H1 (cell line): ENCODE results near the gene ZNF85. TPM values are rescaled to one million over a fixed set of nuclear protein-coding genes. Genes with fewer than 3 reads are reported as not detected.

ENCODE experiments used
- CTCF ChIA-PET: fragments of 300-600 bp; sonication (Branson Sonifier 250); formaldehyde crosslinking; loops from one replicate; lab custom pipeline; 2021; ENCODE audit not compliant: partially characterized antibody; lab: Charles Lee
- POLR2A ChIA-PET: fragments of 300-600 bp; sonication (Branson Sonifier 250); formaldehyde crosslinking; loops from one replicate; lab custom pipeline; 2021; ENCODE audit warnings: inconsistent platforms; ENCODE audit not compliant: partially characterized antibody; lab: Charles Lee
- DNase-seq, 2 experiments: peaks; one replicate each; pipeline versions ENCODE4 v3.0.0 to v3.0.0-alpha.2; 2010 to 2022; ENCODE audit warnings: low spot score in 2 of 2, low read depth in 1 of 2, mixed read lengths in 1 of 2
- FAIRE-seq: peaks from 2 replicates; lab custom pipeline; 2011; peaks lifted over from hg19 to GRCh38; lab: Jason Lieb, UNC
- H2AFZ ChIP-seq: 2 replicates; pipeline ENCODE4 v1.8.1; 2012; ENCODE audit warnings: low read length, inconsistent platforms
- H2AK5ac ChIP-seq: 2 replicates; pipeline ENCODE4 v1.6.1; 2013; ENCODE audit warnings: low read depth, low read length
- H2BK120ac ChIP-seq: replicated peaks from 2 replicates; pipeline ENCODE3; 2013; ENCODE audit warnings: low read depth, low read length, inconsistent platforms
- H2BK12ac ChIP-seq: 2 replicates; pipeline ENCODE4 v1.6.1; 2013; ENCODE audit warnings: low read depth, low read length
- H2BK15ac ChIP-seq: 2 replicates; pipeline ENCODE4 v1.6.1; 2013; ENCODE audit warnings: low read length
- H2BK20ac ChIP-seq: 2 replicates; pipeline ENCODE4 v1.6.1; 2013; ENCODE audit warnings: low read length
- H2BK5ac ChIP-seq: 2 replicates; pipeline ENCODE4 v1.6.1; 2013; ENCODE audit warnings: low read depth, low read length
- H3K14ac ChIP-seq: 2 replicates; pipeline ENCODE4 v1.6.1; 2013; ENCODE audit warnings: inconsistent platforms; ENCODE audit not compliant: insufficient read length
- H3K18ac ChIP-seq: 2 replicates; pipeline ENCODE4 v1.6.1; 2013; ENCODE audit warnings: low read length; ENCODE audit errors: extremely low read depth
- H3K23ac ChIP-seq: 2 replicates; pipeline ENCODE4 v1.6.1; 2013; ENCODE audit warnings: inconsistent platforms; ENCODE audit not compliant: insufficient read length
- H3K23me2 ChIP-seq: 2 replicates; pipeline ENCODE4 v1.6.1; 2013; ENCODE audit warnings: low read depth, low read length
- H3K27ac ChIP-seq: 2 replicates; pipeline ENCODE4 v1.6.1; 2011; ENCODE audit warnings: low read depth, low read length, inconsistent platforms
- H3K27me3 ChIP-seq, 4 experiments: replicated peaks in 1 of 4; 1 replicate in 1 of 4; 2 replicates in 3 of 4; pipeline versions ENCODE4 v1.6.1 to v1.8.1; 2011 to 2013; ENCODE audit warnings: low read length in 3 of 4, mild to moderate bottlenecking in 3 of 4, inconsistent platforms in 2 of 4, mixed read lengths in 2 of 4, moderate library complexity in 1 of 4; ENCODE audit not compliant: control insufficient read depth in 3 of 4, insufficient read depth in 3 of 4; ENCODE audit errors: extremely low read depth in 1 of 4
- H3K36me3 ChIP-seq, 4 experiments: 2 replicates each; pipeline versions ENCODE4 v1.6.1 to v1.8.1; 2011 to 2013; ENCODE audit warnings: mild to moderate bottlenecking in 4 of 4, low read length in 3 of 4, moderate library complexity in 2 of 4, control low read depth in 1 of 4, inconsistent platforms in 1 of 4; ENCODE audit not compliant: insufficient read depth in 4 of 4, control insufficient read depth in 2 of 4
- H3K4ac ChIP-seq: replicated peaks from 2 replicates; pipeline ENCODE3; 2013; ENCODE audit warnings: low read length, low read depth, mixed read lengths, inconsistent platforms; ENCODE audit not compliant: insufficient read length
- H3K4me1 ChIP-seq, 4 experiments: replicated peaks in 1 of 4; 1 replicate in 1 of 4; 2 replicates in 3 of 4; pipeline versions ENCODE4 v1.6.1 to v1.8.1; 2011 to 2013; ENCODE audit warnings: low read length in 3 of 4, inconsistent platforms in 2 of 4, mixed read lengths in 1 of 4; ENCODE audit not compliant: insufficient read depth in 4 of 4, control insufficient read depth in 3 of 4
- H3K4me2 ChIP-seq, 2 experiments: 2 replicates each; pipeline versions ENCODE4 v1.6.1 to v1.8.1; 2011 to 2013; ENCODE audit warnings: low read depth in 2 of 2, low read length in 2 of 2, control low read depth in 1 of 2, inconsistent platforms in 1 of 2, mild to moderate bottlenecking in 1 of 2; ENCODE audit not compliant: insufficient read depth in 1 of 2
- H3K4me3 ChIP-seq, 4 experiments: fragments of 200-600, 300-600 bp in 1 of 4; sonication (generic), shearing (Covaris generic), sonication (Bioruptor Twin) in 1 of 4; 2 replicates each; pipeline versions ENCODE4 v1.5.1 to v1.8.1; 2011 to 2016; ENCODE audit warnings: low read length in 4 of 4, low read depth in 3 of 4, control low read depth in 2 of 4, inconsistent platforms in 2 of 4, mild to moderate bottlenecking in 2 of 4, mixed read lengths in 1 of 4, moderate library complexity in 1 of 4; ENCODE audit not compliant: insufficient read depth in 2 of 4; ENCODE audit errors: extremely low read depth in 1 of 4
- H3K56ac ChIP-seq: replicated peaks from 2 replicates; pipeline ENCODE3; 2013; ENCODE audit warnings: low read depth, mild to moderate bottlenecking, mixed read lengths, low read length, inconsistent platforms; ENCODE audit not compliant: insufficient read length
- H3K79me1 ChIP-seq: 2 replicates; pipeline ENCODE4 v1.6.1; 2013; ENCODE audit warnings: low read depth, low read length, control low read depth
- H3K79me2 ChIP-seq, 2 experiments: 2 replicates each; pipeline versions ENCODE4 v1.6.1 to v1.8.1; 2012 to 2013; ENCODE audit warnings: low read length in 2 of 2, mild to moderate bottlenecking in 2 of 2, inconsistent platforms in 1 of 2; ENCODE audit not compliant: insufficient read depth in 2 of 2, control insufficient read depth in 1 of 2
- H3K9ac ChIP-seq, 4 experiments: replicated peaks in 1 of 4; 1 replicate in 1 of 4; 2 replicates in 3 of 4; pipeline versions ENCODE4 v1.6.1 to v1.8.1; 2011 to 2013; ENCODE audit warnings: low read depth in 3 of 4, low read length in 3 of 4, control low read depth in 2 of 4, mild to moderate bottlenecking in 2 of 4, moderate library complexity in 2 of 4, inconsistent platforms in 1 of 4; ENCODE audit errors: extremely low read depth in 1 of 4
- H3K9me3 ChIP-seq, 2 experiments: 2 replicates each; pipeline versions ENCODE4 v1.6.1 to v1.8.1; 2012 to 2013; ENCODE audit warnings: mild to moderate bottlenecking in 2 of 2, moderate library complexity in 2 of 2, control low read depth in 1 of 2, inconsistent platforms in 1 of 2, low read depth in 1 of 2, low read length in 1 of 2, mixed read lengths in 1 of 2; ENCODE audit not compliant: insufficient read depth in 2 of 2
- H4K20me1 ChIP-seq, 2 experiments: replicated peaks in 1 of 2; 2 replicates each; pipeline versions ENCODE3 to v1.8.1; 2011 to 2013; ENCODE audit warnings: inconsistent platforms in 2 of 2, low read length in 2 of 2, mild to moderate bottlenecking in 1 of 2; ENCODE audit not compliant: insufficient read depth in 2 of 2, control insufficient read depth in 1 of 2
- H4K5ac ChIP-seq: 2 replicates; pipeline ENCODE4 v1.6.1; 2013; ENCODE audit warnings: low read length, low read depth, mixed read lengths, inconsistent platforms; ENCODE audit not compliant: insufficient read length
- H4K8ac ChIP-seq: 2 replicates; pipeline ENCODE4 v1.8.0; 2013; ENCODE audit warnings: mild to moderate bottlenecking, moderate library complexity, low read length, inconsistent platforms; ENCODE audit not compliant: insufficient read depth; ENCODE audit errors: extremely low read depth
- H4K91ac ChIP-seq: replicated peaks from 2 replicates; pipeline ENCODE3; 2013; ENCODE audit warnings: low read length, mixed read lengths, inconsistent platforms; ENCODE audit not compliant: insufficient read length
- CHD1 ChIP-seq: IDR thresholded peaks from 2 replicates; pipeline ENCODE4 v1.6.1; 2012; ENCODE audit warnings: low read depth, low read length, improper control_type of control experiment
- WGBS, 2 experiments: shearing (Covaris generic) in 1 of 2; methylation state at CpG; one replicate each; pipeline versions ENCODE4 v1.1.6 to v1.1.7; 2013 to 2015; ENCODE audit warnings: low lambda C conversion rate in 2 of 2, mixed read lengths in 2 of 2, inconsistent platforms in 1 of 2, low coverage in 1 of 2, missing lambda C conversion rate in 1 of 2; ENCODE audit not compliant: insufficient replicate concordance in 2 of 2, insufficient coverage in 1 of 2, insufficient read length in 1 of 2; ENCODE audit errors: extremely low coverage in 1 of 2, missing lambda C conversion rate in 1 of 2; 5-methylcytosine and 5-hydroxymethylcytosine counted together
- polyA plus RNA-seq, 7 experiments: library from polyadenylated mRNA; depleted of rRNA in 3 of 7; stranded (reverse) in 5 of 7; unstranded in 2 of 7; fragments of >200 nt in 5 of 7; fragments of 200-250 nt in 2 of 7; gene quantifications; 1 replicate in 5 of 7; 2 replicates in 1 of 7; 4 replicates in 1 of 7; pipeline versions ENCODE4 v1.2.1 to v1.2.3, GENCODE V29; 2011 to 2013; ENCODE audit warnings: missing spikeins in 2 of 7, mixed read lengths in 2 of 7
- total RNA-seq: library from RNA; stranded (reverse); fragmentation: NEBNext Ultra II Directional; extraction: Animal tissue kit (Norgen Biotek cat#: 25700); gene quantifications from 2 replicates; pipeline ENCODE4 v1.2.1, GENCODE V29; 2021

Gene ZNF85
- total and polyA plus RNA-seq, 2 of the 8 experiments (the other 6 are each of a cell fraction or from before 2014, with no cell fraction given) = 7.6 to 22.2 TPM

DNA sequence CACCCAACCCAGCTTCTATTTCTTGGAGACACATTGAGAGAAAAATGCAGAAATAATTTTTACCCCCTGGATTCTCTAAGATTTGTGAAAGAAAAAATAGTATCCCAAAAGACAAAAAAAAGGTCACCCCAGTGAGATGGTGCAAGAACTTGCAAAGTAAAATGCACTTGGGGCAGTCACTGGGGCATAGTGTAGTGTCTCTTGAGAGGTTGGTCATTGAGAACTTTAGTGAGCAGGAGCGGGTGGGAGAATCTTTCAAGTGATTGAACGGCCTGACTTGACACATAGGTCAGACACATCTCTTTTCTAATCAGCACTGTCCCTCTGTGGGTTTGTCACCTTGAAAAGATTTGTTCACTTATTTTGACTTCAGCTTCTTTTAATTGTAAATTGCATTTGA, 2.4 kb downstream of the ZNF85 start:
- no peak overlapping the region for H3K23ac ChIP-seq
- no peak overlapping the region for H2BK12ac ChIP-seq
- no peak overlapping the region for H4K8ac ChIP-seq
- H3K27me3 ChIP-seq = no peaks in the 10 kb centered on the region
- H3K79me1 ChIP-seq = peaks cover 4% of the 10 kb centered on the region; the same call in 1 of the 2 replicates
- no peak overlapping the region for H2AFZ ChIP-seq
- no peak overlapping the region for H3K27ac ChIP-seq
- no peak overlapping the region for H4K5ac ChIP-seq
- H3K4me2 ChIP-seq = no peak overlapping the region
- no peak overlapping the region for H3K18ac ChIP-seq
- no peak overlapping the region for H3K56ac ChIP-seq
- FAIRE-seq = no peak
- no peaks in the 10 kb centered on the region; a peak in 1 of 7 replicates for H3K4me1 ChIP-seq
- CTCF ChIA-PET = no interaction called here
- no peak overlapping the region for H3K4me3 ChIP-seq
- no peaks in the 10 kb centered on the region for H4K20me1 ChIP-seq
- DNase-seq = no peak
- no peak overlapping the region for H2AK5ac ChIP-seq
- 98% methylated on average over 2 of the region's 2 CpGs; no CpG with 5 or more reads in 1 of the 2 experiments for WGBS, 2 experiments
- POLR2A ChIA-PET = interaction anchor here (0.6 to 1.0 kb wide), 3 partner anchors 74 to 842 kb away, joined by 3 read pairs; partner anchors contain the start of gene ZNF100
- no peaks in the 10 kb centered on the region for H3K23me2 ChIP-seq
- H3K9ac ChIP-seq = no peak overlapping the region
- H3K9me3 ChIP-seq = no peaks in the 10 kb centered on the region
- TF ChIP-seq CHD1 = no peak
- H2BK15ac ChIP-seq = no peak overlapping the region
- H3K4ac ChIP-seq = no peak overlapping the region
- H3K14ac ChIP-seq = no peak overlapping the region
- peaks cover 4 to 61% of the 10 kb centered on the region in 2 experiments; a peak in 3 of 4 replicates for H3K79me2 ChIP-seq
- no peak overlapping the region for H2BK5ac ChIP-seq
- H4K91ac ChIP-seq = no peak overlapping the region
- no peak overlapping the region for H2BK120ac ChIP-seq
- peaks cover 0 to 8% (median 2%) of the 10 kb centered on the region in 4 experiments; a peak in 4 of 8 replicates for H3K36me3 ChIP-seq
- no peak overlapping the region for H2BK20ac ChIP-seq
